ENCODE results near the gene CLDN19. TPM values are rescaled to one million over a fixed set of nuclear protein-coding genes. Genes with fewer than 3 reads are reported as not detected.

CLDN19 gene
- total RNA-seq, 1 experiment from 2014 or later = not detected

DNA sequence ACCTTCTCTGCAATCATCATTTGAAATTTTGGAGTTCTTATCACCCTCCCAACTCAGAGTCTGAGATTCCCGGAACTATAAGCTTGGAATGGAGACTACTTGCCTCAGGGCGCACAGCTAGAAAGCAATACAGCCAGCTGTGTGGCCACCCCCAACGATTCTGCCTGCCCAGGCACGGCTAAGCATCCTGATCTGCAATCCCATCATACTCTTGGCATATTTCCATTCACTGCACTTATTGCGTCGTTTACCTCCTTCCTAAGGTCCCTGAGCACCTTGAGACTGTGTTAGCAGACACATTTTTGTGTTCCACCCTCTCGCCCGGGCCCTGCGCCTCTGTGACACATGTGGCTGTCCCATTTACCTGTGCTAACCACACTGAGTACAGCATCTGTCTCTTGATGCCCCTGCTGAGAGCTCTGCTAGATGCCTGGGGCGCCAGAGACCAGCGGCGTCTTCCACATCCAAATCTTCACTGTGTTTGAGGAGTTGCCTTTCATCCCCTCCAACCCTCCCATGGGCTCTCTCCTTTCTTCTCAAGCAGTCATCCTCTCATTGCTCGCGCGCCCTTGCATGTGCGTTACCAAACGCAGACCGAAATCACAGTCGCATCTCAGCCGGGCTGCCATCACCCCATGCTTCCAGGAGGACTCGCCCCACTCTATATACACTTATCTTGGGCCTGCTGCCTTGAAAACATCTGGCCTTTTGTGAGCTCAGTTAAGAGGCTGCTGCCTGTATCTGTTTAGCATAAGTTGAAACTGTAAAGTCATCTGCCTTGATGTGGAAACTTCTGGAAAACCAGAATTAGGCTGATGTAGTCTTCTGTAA, 3.5 kb upstream of the CLDN19 start:
- intact Hi-C loops (cut with micrococcal nuclease; ENCODE audit: unreplicated experiment) = loop anchor here (10.0 kb wide), 1 partner anchor 399 kb away; no protein-coding TSS in a partner anchor

DNA sequence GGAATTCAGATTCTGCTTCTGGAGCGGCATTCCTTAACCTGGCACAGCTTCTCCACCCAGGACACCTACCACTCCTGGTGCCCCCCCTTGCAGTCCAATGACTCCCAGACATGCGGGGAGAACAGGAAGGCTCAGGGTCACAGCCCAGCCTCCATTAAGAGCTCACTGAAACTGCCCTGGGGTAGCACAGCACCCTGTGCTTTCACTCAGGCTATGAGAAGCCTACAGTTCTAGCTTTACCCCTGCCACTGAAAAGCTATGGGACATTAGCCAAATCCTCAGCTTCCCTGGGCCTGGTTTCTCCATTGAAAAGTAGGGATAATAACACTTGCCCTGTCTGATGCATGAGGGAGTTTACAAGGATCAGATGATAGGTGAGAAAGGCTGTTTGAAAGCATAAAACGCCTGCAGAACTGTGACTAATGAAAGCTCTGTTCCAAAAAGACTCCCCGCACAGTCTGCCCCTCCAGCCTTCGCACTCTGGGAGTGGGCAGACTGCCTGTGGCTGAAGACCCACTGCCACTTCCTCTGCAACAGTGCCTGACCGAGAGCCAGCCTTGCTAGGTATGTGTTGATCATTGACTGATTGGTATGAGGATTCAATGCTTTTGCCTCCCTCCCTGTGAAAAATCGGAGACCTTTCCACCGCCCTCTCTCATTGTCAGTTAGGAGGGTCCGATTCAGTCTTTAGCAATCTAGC, 2.7 kb upstream of the CLDN19 start:
- ChIA-PET POLR2A (ENCODE audit: low non-redundant PET) (no interaction called here), CTCF (no interaction called here)
- intact Hi-C loops (cut with micrococcal nuclease; ENCODE audit: unreplicated experiment) = loop anchor here (10.0 kb wide), 1 partner anchor 398 kb away; no protein-coding TSS in a partner anchor
- Histone ChIP-seq H3K27me3 (replicated peaks; ENCODE audit: insufficient read depth, low read depth, low read length, poor library complexity) (no peaks in the 10 kb centered on the region), H3K4me1 (ENCODE audit: insufficient read depth, low read length, poor library complexity, severe bottlenecking) (peaks cover 11% of the 10 kb centered on the region), H3K9me3 (ENCODE audit: low read depth, low read length, poor library complexity, severe bottlenecking) (no peaks in the 10 kb centered on the region), H3K4me3 (ENCODE audit: low read depth, low read length, poor library complexity, severe bottlenecking) (no peak overlapping the region), H3K36me3 (ENCODE audit: insufficient read depth, low read length, poor library complexity, severe bottlenecking) (peaks cover 18% of the 10 kb centered on the region), H3K27ac (ENCODE audit: low read depth, low read length, poor library complexity, severe bottlenecking) (no peak overlapping the region)
- TF ChIP-seq, protein P1, sequence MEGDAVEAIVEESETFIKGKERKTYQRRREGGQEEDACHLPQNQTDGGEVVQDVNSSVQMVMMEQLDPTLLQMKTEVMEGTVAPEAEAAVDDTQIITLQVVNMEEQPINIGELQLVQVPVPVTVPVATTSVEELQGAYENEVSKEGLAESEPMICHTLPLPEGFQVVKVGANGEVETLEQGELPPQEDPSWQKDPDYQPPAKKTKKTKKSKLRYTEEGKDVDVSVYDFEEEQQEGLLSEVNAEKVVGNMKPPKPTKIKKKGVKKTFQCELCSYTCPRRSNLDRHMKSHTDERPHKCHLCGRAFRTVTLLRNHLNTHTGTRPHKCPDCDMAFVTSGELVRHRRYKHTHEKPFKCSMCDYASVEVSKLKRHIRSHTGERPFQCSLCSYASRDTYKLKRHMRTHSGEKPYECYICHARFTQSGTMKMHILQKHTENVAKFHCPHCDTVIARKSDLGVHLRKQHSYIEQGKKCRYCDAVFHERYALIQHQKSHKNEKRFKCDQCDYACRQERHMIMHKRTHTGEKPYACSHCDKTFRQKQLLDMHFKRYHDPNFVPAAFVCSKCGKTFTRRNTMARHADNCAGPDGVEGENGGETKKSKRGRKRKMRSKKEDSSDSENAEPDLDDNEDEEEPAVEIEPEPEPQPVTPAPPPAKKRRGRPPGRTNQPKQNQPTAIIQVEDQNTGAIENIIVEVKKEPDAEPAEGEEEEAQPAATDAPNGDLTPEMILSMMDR (conservative IDR thresholded peaks at IDR 0.05; ENCODE audit: low read depth, low read length) = no peak
- TF ChIP-seq EZH2 (IDR thresholded peaks at IDR 0.05; ENCODE audit: borderline replicate concordance, low read depth, low read length, poor library complexity, severe bottlenecking) = no peak
- BruUV-seq (replicated peaks) = no TSS peak
- DNase-seq (ENCODE audit: low spot score) = no peak

More for the DNA sequence above, 3.5 kb upstream of the CLDN19 start:
- CTCF ChIA-PET = no interaction called here
- Histone ChIP-seq H3K27me3 (replicated peaks; ENCODE audit: insufficient read depth, low read depth, low read length, poor library complexity) (no peaks in the 10 kb centered on the region), H3K9me3 (ENCODE audit: low read depth, low read length, poor library complexity, severe bottlenecking) (no peaks in the 10 kb centered on the region), H3K4me1 (ENCODE audit: insufficient read depth, low read length, poor library complexity, severe bottlenecking) (peaks cover 11% of the 10 kb centered on the region), H3K36me3 (ENCODE audit: insufficient read depth, low read length, poor library complexity, severe bottlenecking) (peaks cover 23% of the 10 kb centered on the region), H3K4me3 (ENCODE audit: low read depth, low read length, poor library complexity, severe bottlenecking) (no peak overlapping the region), H3K27ac (ENCODE audit: low read depth, low read length, poor library complexity, severe bottlenecking) (no peak overlapping the region)
- no TSS peak for BruUV-seq (replicated peaks)
- no peak for DNase-seq (ENCODE audit: low spot score)
- no peak for TF ChIP-seq EZH2 (IDR thresholded peaks at IDR 0.05; ENCODE audit: borderline replicate concordance, low read depth, low read length, poor library complexity, severe bottlenecking)
- TF ChIP-seq, protein P1 (conservative IDR thresholded peaks at IDR 0.05; ENCODE audit: low read depth, low read length) = no peak
- POLR2A ChIA-PET (ENCODE audit: low non-redundant PET) = no interaction called here

DNA sequence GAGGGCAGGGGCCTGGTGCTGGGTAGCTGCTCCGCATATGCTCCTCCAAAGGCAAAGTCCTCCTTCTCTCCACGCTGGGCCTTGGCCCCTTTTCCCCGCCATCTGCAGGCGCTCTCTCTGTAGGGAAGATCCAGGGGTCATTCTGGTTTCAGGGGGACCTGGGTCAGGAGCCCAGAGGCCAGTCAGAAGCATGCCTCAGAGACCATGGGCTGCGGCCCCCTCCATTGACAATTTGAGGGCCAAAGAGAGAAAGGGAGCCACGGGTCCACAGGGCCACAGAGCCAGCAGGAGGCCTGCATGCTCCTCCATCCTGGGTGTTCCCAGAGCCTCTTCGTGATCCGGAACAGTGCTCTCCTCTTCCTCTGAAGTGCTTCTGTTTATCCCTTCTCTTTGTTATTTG, 2.1 kb upstream of the CLDN19 start:
- Histone ChIP-seq H3K27ac (ENCODE audit: low read depth, low read length, poor library complexity, severe bottlenecking) (no peak overlapping the region), H3K4me3 (ENCODE audit: low read depth, low read length, poor library complexity, severe bottlenecking) (no peak overlapping the region), H3K27me3 (replicated peaks; ENCODE audit: insufficient read depth, low read depth, low read length, poor library complexity) (no peaks in the 10 kb centered on the region), H3K36me3 (ENCODE audit: insufficient read depth, low read length, poor library complexity, severe bottlenecking) (peaks cover 15% of the 10 kb centered on the region), H3K4me1 (ENCODE audit: insufficient read depth, low read length, poor library complexity, severe bottlenecking) (peaks cover 11% of the 10 kb centered on the region), H3K9me3 (ENCODE audit: low read depth, low read length, poor library complexity, severe bottlenecking) (no peaks in the 10 kb centered on the region)
- BruUV-seq (replicated peaks) = no TSS peak
- DNase-seq (ENCODE audit: low spot score) = no peak
- CTCF ChIA-PET = no interaction called here
- POLR2A ChIA-PET (ENCODE audit: low non-redundant PET) = no interaction called here
- intact Hi-C loops (cut with micrococcal nuclease; ENCODE audit: unreplicated experiment) = loop anchor here (10.0 kb wide), 1 partner anchor 397 kb away; no protein-coding TSS in a partner anchor
- no peak for TF ChIP-seq EZH2 (IDR thresholded peaks at IDR 0.05; ENCODE audit: borderline replicate concordance, low read depth, low read length, poor library complexity, severe bottlenecking)
- TF ChIP-seq, protein P1 (conservative IDR thresholded peaks at IDR 0.05; ENCODE audit: low read depth, low read length) = no peak
